Thyroid gland (tissue), 4 donors: ENCODE data around the gene NDUFS4. TPM values are rescaled to one million over a fixed set of nuclear protein-coding genes. Genes with fewer than 3 reads are reported as not detected.
"Not testable (repeated sequence)": the region's sequence is repeated elsewhere in the genome, so short reads cannot be mapped to it uniquely, and the experiment has no call there.

Source experiments
- DNase-seq, 2 donors: peaks; one replicate each; pipeline ENCODE4 v3.0.0-alpha.2; 2019
- H3K27ac ChIP-seq, 3 donors: fragments of 200-600 bp; sonication (generic); 1 replicate in 2 of 3; 2 replicates in 1 of 3; pipeline ENCODE4 v1.5.1; 2016 to 2019; ENCODE audit warnings: mild to moderate bottlenecking in 1 of 3, moderate library complexity in 1 of 3
- H3K27me3 ChIP-seq: fragments of 200-600 bp; sonication (generic); one replicate; pipeline ENCODE4 v1.5.1; 2019
- H3K36me3 ChIP-seq, 2 donors: fragments of 200-600 bp; sonication (generic); one replicate each; pipeline ENCODE4 v1.5.1; 2016 to 2019
- H3K4me1 ChIP-seq, 2 donors: fragments of 200-600 bp; sonication (generic); one replicate each; pipeline ENCODE4 v1.5.1; 2017 to 2019
- H3K4me3 ChIP-seq, 3 donors: fragments of 200-600 bp; sonication (generic); replicated peaks in 1 of 3; 1 replicate in 2 of 3; 2 replicates in 1 of 3; pipeline ENCODE4 v1.5.1; 2016; ENCODE audit warnings: mild to moderate bottlenecking in 1 of 3
- H3K9me3 ChIP-seq: fragments of 200-600 bp; sonication (generic); one replicate; pipeline ENCODE4 v1.5.1; 2017
- POLR2A ChIP-seq, 2 donors: fragments of 450-650 bp; IDR thresholded peaks; one replicate each; pipeline ENCODE4 v1.6.1; 2017; ENCODE audit warnings: antibody characterized with exemption in 2 of 2, mild to moderate bottlenecking in 2 of 2, moderate library complexity in 1 of 2
- WGBS, 2 donors: methylation state at CpG; one replicate each; pipeline ENCODE4 v1.1.5; 2017; 5-methylcytosine and 5-hydroxymethylcytosine counted together
- intact Hi-C: fragments of 100-400 bp; cut with DNase I; formaldehyde crosslinking; loops from one replicate; pipeline ENCODE4 v1.15.1; 2023
- total RNA-seq, 4 donors: library from RNA; depleted of rRNA; stranded (reverse); fragments of >200 nt; gene quantifications; one replicate each; pipeline ENCODE4 v1.2.3, GENCODE V29; 2016
- TF ChIP-seq, protein P1 (sequence below), 6 experiments: fragments of 200-600 bp in 3 of 6; fragments of 450-650 bp in 3 of 6; sonication (generic) in 3 of 6; IDR thresholded peaks; one replicate each; pipeline ENCODE4 v1.5.1; 2016 to 2019; ENCODE audit warnings: antibody characterized with exemption in 6 of 6, mild to moderate bottlenecking in 2 of 6, inconsistent platforms in 1 of 6, moderate library complexity in 1 of 6

The NDUFS4 gene
- total RNA-seq, 4 donors from 2014 or later, result 77.9 to 145 (median 102) TPM

DNA sequence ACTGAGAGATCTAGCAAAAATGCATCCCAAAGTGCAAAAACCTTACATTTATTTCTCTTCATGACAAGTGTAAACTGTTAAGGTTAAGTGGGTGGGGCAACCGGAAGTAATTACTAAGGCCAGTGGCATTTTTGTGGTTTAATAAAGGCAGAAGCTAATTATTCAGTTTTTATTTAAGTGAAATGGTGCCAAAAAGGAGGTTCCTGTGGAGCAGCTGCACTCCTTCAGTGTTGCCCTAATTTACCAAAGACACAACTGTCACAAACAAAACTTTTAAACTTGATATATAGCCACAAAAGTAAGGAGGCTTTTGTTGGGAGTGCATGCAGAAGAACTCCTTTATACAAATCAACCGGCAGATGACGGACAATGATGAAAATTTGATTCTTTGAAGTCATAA is 81.6 kb downstream of the NDUFS4 start:
- Histone ChIP-seq H3K27ac (no peak overlapping the region), H3K9me3 (no peaks in the 10 kb centered on the region), H3K4me1 (no peaks in the 10 kb centered on the region), H3K36me3 (no peaks in the 10 kb centered on the region), H3K27me3 (no peaks in the 10 kb centered on the region), H3K4me3 (no peak overlapping the region)
- intact Hi-C loops, result no loop called here
- TF ChIP-seq, protein P1, sequence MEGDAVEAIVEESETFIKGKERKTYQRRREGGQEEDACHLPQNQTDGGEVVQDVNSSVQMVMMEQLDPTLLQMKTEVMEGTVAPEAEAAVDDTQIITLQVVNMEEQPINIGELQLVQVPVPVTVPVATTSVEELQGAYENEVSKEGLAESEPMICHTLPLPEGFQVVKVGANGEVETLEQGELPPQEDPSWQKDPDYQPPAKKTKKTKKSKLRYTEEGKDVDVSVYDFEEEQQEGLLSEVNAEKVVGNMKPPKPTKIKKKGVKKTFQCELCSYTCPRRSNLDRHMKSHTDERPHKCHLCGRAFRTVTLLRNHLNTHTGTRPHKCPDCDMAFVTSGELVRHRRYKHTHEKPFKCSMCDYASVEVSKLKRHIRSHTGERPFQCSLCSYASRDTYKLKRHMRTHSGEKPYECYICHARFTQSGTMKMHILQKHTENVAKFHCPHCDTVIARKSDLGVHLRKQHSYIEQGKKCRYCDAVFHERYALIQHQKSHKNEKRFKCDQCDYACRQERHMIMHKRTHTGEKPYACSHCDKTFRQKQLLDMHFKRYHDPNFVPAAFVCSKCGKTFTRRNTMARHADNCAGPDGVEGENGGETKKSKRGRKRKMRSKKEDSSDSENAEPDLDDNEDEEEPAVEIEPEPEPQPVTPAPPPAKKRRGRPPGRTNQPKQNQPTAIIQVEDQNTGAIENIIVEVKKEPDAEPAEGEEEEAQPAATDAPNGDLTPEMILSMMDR (IDR thresholded peaks at IDR 0.05), result no peak
- TF ChIP-seq POLR2A (IDR thresholded peaks at IDR 0.05), result no peak
- DNase-seq, result no peak
- WGBS, 2 donors, result 81 to 82% methylated on average over 3 of the region's 3 CpGs

DNA sequence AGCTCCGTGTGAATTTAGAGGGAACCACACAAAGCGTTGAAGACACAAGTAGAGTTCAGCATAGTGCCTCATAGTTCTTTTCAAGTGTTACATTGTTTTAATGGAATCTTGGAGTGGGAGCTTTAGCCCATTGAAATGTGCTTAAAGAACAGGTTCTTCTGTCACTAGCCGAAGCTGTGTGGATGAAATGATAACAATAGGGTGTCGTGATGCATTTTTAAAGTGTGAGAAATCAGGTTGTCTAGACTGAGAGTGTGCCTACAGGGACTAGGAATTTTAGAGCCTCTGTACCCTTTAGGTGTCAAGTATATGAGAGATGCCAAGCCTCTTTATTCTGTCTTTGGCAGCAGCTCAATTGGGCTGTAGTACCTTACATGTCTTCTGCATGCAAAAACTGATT is 83.0 kb downstream of the NDUFS4 start:
- no peak overlapping the region for H3K27ac ChIP-seq
- intact Hi-C loops, result no loop called here
- H3K4me3 ChIP-seq, result no peak overlapping the region
- H3K9me3 ChIP-seq, result no peaks in the 10 kb centered on the region
- no peaks in the 10 kb centered on the region for H3K27me3 ChIP-seq
- H3K4me1 ChIP-seq, result no peaks in the 10 kb centered on the region
- no peaks in the 10 kb centered on the region for H3K36me3 ChIP-seq
- DNase-seq, result no peak
- TF ChIP-seq, protein P1 (IDR thresholded peaks at IDR 0.05), result no peak
- TF ChIP-seq POLR2A (IDR thresholded peaks at IDR 0.05), result no peak
- 47 to 51% methylated on average over 4 of the region's 4 CpGs for WGBS, 2 donors

DNA sequence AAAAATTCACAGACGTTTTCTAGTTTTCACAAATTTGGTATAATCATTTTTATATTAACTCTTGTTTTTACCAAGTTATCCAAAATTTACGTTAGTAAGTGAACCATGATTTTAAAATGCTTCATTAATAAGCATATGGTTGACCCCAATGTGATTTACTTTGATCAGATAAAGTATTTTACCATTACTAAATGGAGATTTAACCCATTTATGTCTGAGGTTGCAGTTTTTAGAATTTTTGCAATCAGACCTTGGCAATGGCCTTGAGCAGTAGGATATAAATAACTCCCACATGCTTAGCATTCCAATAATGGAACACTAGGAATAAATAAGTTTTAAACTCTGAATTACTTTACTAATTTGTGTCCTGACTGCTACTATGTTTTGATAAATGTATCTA is 84.6 kb downstream of the NDUFS4 start:
- Histone ChIP-seq H3K27me3 (no peaks in the 10 kb centered on the region), H3K4me3 (no peak overlapping the region), H3K9me3 (no peaks in the 10 kb centered on the region), H3K4me1 (no peaks in the 10 kb centered on the region), H3K27ac (no peak overlapping the region), H3K36me3 (no peaks in the 10 kb centered on the region)
- intact Hi-C loops, result no loop called here
- TF ChIP-seq, protein P1 (IDR thresholded peaks at IDR 0.05), result no peak
- no peak for TF ChIP-seq POLR2A (IDR thresholded peaks at IDR 0.05)
- 83 to 88% methylated on average over 2 of the region's 2 CpGs for WGBS, 2 donors
- no peak for DNase-seq

GRCh38 chr5:53649352-53649751 is 88.9 kb downstream of the NDUFS4 start:
- Histone ChIP-seq H3K4me3 (no peak overlapping the region), H3K27ac (no peak overlapping the region), H3K27me3 (no peaks in the 10 kb centered on the region), H3K4me1 (no peaks in the 10 kb centered on the region), H3K9me3 (no peaks in the 10 kb centered on the region), H3K36me3 (no peaks in the 10 kb centered on the region)
- WGBS, 2 donors, result 68 to 72% methylated on average over 2 of the region's 2 CpGs
- DNase-seq, result no peak
- TF ChIP-seq, protein P1 (IDR thresholded peaks at IDR 0.05), result no peak
- no peak for TF ChIP-seq POLR2A (IDR thresholded peaks at IDR 0.05)
- intact Hi-C loops, result no loop called here

DNA sequence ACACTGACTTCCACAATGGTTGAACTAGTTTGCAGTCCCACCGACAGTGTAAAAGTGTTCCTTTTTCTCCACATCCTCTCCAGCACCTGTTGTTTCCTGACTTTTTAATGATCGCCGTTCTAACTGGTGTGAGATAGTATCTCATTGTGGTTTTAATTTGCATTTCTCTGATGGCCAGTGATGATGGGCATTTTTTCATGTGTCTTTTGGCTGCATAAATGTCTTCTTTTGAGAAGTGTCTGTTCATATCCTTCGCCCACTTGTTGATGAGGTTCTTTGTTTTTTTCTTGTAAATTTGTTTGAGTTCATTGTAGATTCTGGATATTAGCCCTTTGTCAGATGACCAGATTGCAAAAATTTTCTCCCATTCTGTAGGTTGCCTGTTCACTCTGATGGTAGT is 100.1 kb downstream of the NDUFS4 start:
- H3K4me3 ChIP-seq, H3K36me3 ChIP-seq, intact Hi-C loops, DNase-seq, H3K27ac ChIP-seq, H3K9me3 ChIP-seq, H3K27me3 ChIP-seq, H3K4me1 ChIP-seq: not testable (repeated sequence)
- WGBS, 2 donors, result 94 to 100% methylated on average over 3 to 4 of the region's 4 CpGs

DNA sequence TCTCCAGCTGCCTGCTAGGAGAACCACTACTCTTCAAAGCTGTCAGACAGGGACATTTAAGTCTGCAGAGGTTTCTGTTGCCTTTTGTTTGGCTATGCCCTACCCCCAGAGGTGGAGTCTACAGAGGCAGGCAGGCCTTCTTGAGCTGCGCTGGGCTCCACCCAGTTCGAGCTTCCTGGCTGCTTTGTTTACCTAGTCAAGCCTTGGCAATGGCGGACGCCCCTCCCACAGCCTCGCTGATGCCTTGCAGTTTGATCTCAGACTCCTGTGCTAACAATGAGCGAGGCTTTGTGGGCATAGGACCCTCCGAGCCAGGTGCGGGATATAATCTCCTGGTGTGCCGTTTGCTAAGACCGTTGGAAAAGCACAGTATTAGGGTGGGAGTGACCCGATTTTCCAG is 104.9 kb downstream of the NDUFS4 start:
- WGBS, 2 donors, result 98 to 99% methylated on average over 11 of the region's 11 CpGs
- DNase-seq, H3K9me3 ChIP-seq, H3K27me3 ChIP-seq, H3K4me3 ChIP-seq, H3K4me1 ChIP-seq, H3K27ac ChIP-seq, intact Hi-C loops, H3K36me3 ChIP-seq: not testable (repeated sequence)
